ENCODE data around the gene HBD. TPM values are rescaled to one million over a fixed set of nuclear protein-coding genes. Genes with fewer than 3 reads are reported as not detected.
A peak's percentile ranks its signal among the peaks of the same experiment; 100 is the strongest.

Gene HBD
- total and polyA plus RNA-seq, 9 of the 15 experiments (the other 6 are each of a cell fraction or from before 2014, with no cell fraction given) = 11.8 to 169 (median 36.0) TPM

DNA sequence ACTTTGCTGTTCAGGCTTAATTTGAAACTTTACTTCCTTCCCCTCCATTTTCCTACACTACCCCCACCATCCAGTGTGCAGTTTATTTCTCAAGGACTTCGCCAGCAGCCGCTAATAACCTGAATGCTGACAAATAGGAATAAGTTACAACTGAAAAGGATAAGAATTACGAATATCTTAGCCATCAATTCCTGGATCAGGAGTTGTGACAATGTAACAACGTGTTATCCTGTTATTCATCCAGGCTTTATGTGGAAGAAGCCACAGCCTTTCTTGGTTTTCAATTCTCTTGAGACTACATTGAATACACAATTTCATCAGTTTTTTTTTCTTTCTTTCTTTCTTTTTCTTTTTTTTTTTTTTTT, 9.5 kb upstream of the HBD start (continued):
- peak; percentile 75; the same call in 1 of the 2 replicates for TF ChIP-seq ZNF551 (CRISPR knock-in tag; IDR thresholded peaks at IDR 0.05)
- TF ChIP-seq ZBTB17 (CRISPR knock-in tag; IDR thresholded peaks at IDR 0.05) = no peak
- TF ChIP-seq, protein P1, sequence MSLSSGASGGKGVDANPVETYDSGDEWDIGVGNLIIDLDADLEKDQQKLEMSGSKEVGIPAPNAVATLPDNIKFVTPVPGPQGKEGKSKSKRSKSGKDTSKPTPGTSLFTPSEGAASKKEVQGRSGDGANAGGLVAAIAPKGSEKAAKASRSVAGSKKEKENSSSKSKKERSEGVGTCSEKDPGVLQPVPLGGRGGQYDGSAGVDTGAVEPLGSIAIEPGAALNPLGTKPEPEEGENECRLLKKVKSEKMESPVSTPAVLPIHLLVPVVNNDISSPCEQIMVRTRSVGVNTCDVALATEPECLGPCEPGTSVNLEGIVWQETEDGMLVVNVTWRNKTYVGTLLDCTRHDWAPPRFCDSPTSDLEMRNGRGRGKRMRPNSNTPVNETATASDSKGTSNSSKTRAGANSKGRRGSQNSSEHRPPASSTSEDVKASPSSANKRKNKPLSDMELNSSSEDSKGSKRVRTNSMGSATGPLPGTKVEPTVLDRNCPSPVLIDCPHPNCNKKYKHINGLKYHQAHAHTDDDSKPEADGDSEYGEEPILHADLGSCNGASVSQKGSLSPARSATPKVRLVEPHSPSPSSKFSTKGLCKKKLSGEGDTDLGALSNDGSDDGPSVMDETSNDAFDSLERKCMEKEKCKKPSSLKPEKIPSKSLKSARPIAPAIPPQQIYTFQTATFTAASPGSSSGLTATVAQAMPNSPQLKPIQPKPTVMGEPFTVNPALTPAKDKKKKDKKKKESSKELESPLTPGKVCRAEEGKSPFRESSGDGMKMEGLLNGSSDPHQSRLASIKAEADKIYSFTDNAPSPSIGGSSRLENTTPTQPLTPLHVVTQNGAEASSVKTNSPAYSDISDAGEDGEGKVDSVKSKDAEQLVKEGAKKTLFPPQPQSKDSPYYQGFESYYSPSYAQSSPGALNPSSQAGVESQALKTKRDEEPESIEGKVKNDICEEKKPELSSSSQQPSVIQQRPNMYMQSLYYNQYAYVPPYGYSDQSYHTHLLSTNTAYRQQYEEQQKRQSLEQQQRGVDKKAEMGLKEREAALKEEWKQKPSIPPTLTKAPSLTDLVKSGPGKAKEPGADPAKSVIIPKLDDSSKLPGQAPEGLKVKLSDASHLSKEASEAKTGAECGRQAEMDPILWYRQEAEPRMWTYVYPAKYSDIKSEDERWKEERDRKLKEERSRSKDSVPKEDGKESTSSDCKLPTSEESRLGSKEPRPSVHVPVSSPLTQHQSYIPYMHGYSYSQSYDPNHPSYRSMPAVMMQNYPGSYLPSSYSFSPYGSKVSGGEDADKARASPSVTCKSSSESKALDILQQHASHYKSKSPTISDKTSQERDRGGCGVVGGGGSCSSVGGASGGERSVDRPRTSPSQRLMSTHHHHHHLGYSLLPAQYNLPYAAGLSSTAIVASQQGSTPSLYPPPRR (CRISPR knock-in tag; IDR thresholded peaks at IDR 0.05; ENCODE audit: borderline replicate concordance) = no peak
- no peak for TF ChIP-seq GTF2F1 (IDR thresholded peaks at IDR 0.05; ENCODE audit: low read depth, low read length)
- TF ChIP-seq SIN3A (IDR thresholded peaks at IDR 0.05; ENCODE audit: borderline replicate concordance in 2 of 2, control insufficient read depth in 1 of 2, low read depth in 2 of 2, low read length in 2 of 2) = 0 out of 4 replicates have a peak, but pooled peaks of 1 of the 2 experiments have one; percentile 35
- no peak for TF ChIP-seq TAF15 (IDR thresholded peaks at IDR 0.05; ENCODE audit: low read depth, low read length)
- TF ChIP-seq BRCA1 (IDR thresholded peaks at IDR 0.05) = no peak
- TF ChIP-seq BRCA1 (CRISPR knock-in tag; IDR thresholded peaks at IDR 0.05) = no peak
- TF ChIP-seq, protein P2, sequence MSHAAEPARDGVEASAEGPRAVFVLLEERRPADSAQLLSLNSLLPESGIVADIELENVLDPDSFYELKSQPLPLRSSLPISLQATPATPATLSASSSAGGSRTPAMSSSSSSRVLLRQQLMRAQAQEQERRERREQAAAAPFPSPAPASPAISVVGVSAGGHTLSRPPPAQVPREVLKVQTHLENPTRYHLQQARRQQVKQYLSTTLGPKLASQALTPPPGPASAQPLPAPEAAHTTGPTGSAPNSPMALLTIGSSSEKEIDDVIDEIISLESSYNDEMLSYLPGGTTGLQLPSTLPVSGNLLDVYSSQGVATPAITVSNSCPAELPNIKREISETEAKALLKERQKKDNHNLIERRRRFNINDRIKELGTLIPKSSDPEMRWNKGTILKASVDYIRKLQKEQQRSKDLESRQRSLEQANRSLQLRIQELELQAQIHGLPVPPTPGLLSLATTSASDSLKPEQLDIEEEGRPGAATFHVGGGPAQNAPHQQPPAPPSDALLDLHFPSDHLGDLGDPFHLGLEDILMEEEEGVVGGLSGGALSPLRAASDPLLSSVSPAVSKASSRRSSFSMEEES (CRISPR knock-in tag; IDR thresholded peaks at IDR 0.05) = peak; percentile 12; the same call in 1 of the 2 replicates
- TF ChIP-seq JUND (IDR thresholded peaks at IDR 0.05; ENCODE audit: borderline replicate concordance, low read depth, low read length) = no peak
- no peak for TF ChIP-seq JUND (tag; IDR thresholded peaks at IDR 0.05; ENCODE audit: borderline replicate concordance, low read depth, low read length)
- peak; percentile 31; the same call in 1 of the 2 replicates for TF ChIP-seq CHCHD3 (CRISPR knock-in tag; IDR thresholded peaks at IDR 0.05)
- TF ChIP-seq, protein P3, sequence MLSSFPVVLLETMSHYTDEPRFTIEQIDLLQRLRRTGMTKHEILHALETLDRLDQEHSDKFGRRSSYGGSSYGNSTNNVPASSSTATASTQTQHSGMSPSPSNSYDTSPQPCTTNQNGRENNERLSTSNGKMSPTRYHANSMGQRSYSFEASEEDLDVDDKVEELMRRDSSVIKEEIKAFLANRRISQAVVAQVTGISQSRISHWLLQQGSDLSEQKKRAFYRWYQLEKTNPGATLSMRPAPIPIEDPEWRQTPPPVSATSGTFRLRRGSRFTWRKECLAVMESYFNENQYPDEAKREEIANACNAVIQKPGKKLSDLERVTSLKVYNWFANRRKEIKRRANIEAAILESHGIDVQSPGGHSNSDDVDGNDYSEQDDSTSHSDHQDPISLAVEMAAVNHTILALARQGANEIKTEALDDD (IDR thresholded peaks at IDR 0.05) = no peak

All from K562 (cell line).